GM12891 (cell line): ENCODE results near the gene AHNAK.

Experiments
- POLR2A ChIP-seq: IDR thresholded peaks from 2 replicates; pipeline ENCODE4 v1.6.1; 2011; ENCODE audit warnings: low read depth, low read length, control low read depth
- POLR2AphosphoS5 ChIP-seq: IDR thresholded peaks from 2 replicates; pipeline ENCODE4 v1.6.1; 2011; ENCODE audit warnings: low read depth, low read length, control low read depth
- POU2F2 ChIP-seq: IDR thresholded peaks from 2 replicates; pipeline ENCODE4 v1.6.1; 2011; ENCODE audit warnings: low read depth, mild to moderate bottlenecking, control low read depth, low read length, moderate library complexity
- TAF1 ChIP-seq: IDR thresholded peaks from 2 replicates; pipeline ENCODE4 v1.6.1; 2011; ENCODE audit warnings: low read depth, low read length, control low read depth

DNA sequence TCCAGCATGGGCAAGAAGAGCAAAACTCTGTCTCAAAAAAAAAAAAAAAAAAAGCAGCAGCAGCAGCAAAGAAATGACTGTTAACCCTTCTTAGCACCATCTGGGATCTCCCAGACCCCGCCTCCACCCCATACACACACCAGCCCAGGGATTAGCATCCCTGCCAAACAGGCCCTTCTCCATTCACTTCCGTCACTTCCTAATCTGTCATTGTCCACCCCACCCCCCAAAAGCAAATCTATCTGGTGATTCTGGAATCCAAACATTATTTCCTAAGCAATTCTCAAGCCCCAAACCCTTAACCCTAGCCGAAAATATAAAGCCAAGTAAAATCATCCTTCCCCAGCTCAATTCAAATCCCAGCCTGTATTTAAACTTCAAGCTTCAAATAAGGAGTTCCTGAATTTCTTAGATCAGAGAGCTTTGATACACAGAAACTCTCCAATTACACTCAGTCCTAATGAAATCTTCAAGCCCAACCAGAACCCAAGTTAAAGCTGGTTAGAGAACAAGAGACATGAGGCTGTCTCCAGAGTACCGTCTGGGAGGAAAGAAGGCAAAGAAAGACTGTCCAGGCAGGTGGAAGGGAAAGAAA is 6.0 kb upstream of the AHNAK start:
- TF ChIP-seq POLR2A (no peak), POU2F2 (no peak), POLR2AphosphoS5 (no peak), TAF1 (no peak)
